ENCODE results near the gene ECHS1.

Gene ECHS1

DNA sequence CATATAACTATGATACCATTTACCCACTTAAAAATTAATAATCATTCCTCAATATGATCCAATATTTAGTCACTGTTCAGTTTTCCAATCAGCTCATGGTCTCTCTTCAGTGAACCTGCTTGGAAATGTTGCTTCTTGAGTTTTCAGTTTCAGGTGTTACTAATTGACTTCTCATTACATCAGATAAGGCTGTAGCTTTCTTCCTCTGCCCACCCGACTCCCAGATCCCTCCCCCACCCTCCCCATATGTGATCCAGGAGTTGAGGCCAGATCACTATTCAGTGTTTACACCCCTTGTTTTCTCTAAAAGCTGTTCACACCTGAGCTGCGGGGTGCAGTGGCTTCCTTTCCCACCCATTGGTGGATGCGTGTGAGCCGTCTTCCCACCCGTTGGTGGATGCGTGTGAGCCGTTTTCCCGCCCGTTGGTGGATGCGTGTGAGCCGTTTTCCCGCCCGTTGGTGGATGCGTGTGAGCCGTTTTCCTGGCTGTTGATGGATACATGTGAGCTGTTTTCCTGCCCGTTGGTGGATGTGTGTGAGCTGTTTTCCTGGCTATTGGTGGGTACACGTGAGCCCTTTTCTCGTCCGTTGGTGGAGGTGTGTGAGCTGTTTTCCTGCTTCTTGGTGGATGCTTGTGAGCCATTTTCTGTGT, 17.6 kb upstream of the ECHS1 start:
- 0 out of 2 replicates have a peak, but pooled peaks cover 2% of the 10 kb centered on the region for H3K4me1 ChIP-seq (ENCODE audit: control insufficient read depth, insufficient read depth, low read length)
- TF ChIP-seq KLF8 (tag by site-specific recombination; IDR thresholded peaks at IDR 0.05) (no peak), ZNF549 (tag by site-specific recombination; IDR thresholded peaks at IDR 0.05) (no peak), ZNF501 (tag by site-specific recombination; IDR thresholded peaks at IDR 0.05) (no peak), ZBTB1 (tag by site-specific recombination; IDR thresholded peaks at IDR 0.05) (no peak), KLF7 (tag by site-specific recombination; IDR thresholded peaks at IDR 0.05; ENCODE audit: borderline replicate concordance) (no peak), YY1 (tag by site-specific recombination; IDR thresholded peaks at IDR 0.05) (no peak), ZNF324 (tag by site-specific recombination; IDR thresholded peaks at IDR 0.05) (no peak), ZBTB8A (tag by site-specific recombination; IDR thresholded peaks at IDR 0.05) (no peak), ZNF354C (tag by site-specific recombination; IDR thresholded peaks at IDR 0.05; ENCODE audit: borderline replicate concordance, low read depth) (no peak), ZXDB (tag by site-specific recombination; IDR thresholded peaks at IDR 0.05) (no peak), MYNN (tag by site-specific recombination; IDR thresholded peaks at IDR 0.05; ENCODE audit: borderline replicate concordance) (no peak), ZNF571 (tag by site-specific recombination; IDR thresholded peaks at IDR 0.05) (no peak)
- TF ChIP-seq, protein P1, sequence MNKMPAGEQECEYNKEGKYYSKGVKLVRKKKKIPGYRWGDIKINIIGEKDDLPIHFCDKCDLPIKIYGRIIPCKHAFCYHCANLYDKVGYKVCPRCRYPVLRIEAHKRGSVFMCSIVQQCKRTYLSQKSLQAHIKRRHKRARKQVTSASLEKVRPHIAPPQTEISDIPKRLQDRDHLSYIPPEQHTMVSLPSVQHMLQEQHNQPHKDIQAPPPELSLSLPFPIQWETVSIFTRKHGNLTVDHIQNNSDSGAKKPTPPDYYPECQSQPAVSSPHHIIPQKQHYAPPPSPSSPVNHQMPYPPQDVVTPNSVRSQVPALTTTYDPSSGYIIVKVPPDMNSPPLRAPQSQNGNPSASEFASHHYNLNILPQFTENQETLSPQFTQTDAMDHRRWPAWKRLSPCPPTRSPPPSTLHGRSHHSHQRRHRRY (tag by site-specific recombination; IDR thresholded peaks at IDR 0.05) = no peak
- H3K4me3 ChIP-seq (ENCODE audit: low read depth, low read length) = no peak overlapping the region
- POLR2A ChIA-PET = interaction anchor here (1.4 kb wide), 1 partner anchor 17 kb away, joined by 3 read pairs; no protein-coding TSS in a partner anchor
- CTCF ChIA-PET = interaction anchor here (1.0 kb wide), 1 partner anchor 62 kb away, joined by 4 read pairs; no protein-coding TSS in a partner anchor
- no peak overlapping the region for H3K27ac ChIP-seq (ENCODE audit: extremely low read depth, low read depth, low read length)
- H3K36me3 ChIP-seq (ENCODE audit: control insufficient read depth in 2 of 2, insufficient read depth in 1 of 2, low read length in 2 of 2) = peaks cover 0 to 5% of the 10 kb centered on the region in 2 experiments; a peak in 1 of 3 replicates
- no peaks in the 10 kb centered on the region for H3K9me3 ChIP-seq (ENCODE audit: control insufficient read depth, insufficient read depth, low read depth, low read length)

DNA sequence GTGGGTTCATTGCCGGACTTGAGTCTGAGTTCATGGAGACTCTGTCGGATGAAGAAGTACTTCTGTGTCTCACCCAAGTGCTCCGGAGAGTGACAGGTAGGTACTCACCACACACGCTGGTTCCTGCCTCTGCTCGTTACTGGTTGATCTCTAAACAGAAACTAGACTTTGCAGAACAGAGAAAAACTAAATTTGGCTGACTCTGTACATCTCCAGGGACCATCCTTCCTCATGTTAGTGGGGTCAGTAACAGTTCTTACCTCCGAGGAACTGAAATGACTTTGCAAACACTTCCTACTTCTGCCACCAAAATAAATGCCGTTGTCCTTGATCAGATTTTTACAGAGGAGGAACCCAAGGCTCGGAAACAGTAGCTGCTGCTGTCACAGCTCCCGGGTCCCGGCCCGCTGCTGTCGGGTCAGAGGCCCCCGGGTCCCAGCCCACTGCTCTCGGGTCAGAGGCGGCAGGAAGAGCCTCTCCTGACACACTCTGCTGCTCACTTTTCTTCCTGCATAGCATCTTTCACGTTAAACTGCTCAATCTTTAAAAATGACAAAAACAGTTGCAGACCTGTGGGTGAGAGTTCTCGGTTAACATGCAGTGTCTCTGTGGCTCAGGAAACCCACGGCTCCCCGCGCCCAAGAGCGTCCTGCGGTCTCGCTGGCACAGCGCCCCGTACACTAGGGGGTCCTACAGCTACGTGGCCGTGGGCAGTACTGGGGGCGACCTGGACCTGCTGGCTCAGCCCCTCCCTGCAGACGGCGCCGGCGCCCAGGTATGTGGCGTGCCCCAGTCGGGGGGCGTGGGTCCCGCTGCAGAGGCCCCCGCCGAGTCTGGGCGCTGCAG, 16.0 kb upstream of the ECHS1 start:
- ChIA-PET POLR2A (interaction anchor here (0.6 kb wide), 1 partner anchor 13 kb away, joined by 3 read pairs; no protein-coding TSS in a partner anchor), CTCF (no interaction called here)
- TF ChIP-seq ZNF580 (tag by site-specific recombination; IDR thresholded peaks at IDR 0.05) (no peak), ZNF174 (tag by site-specific recombination; IDR thresholded peaks at IDR 0.05) (no peak), ZNF777 (tag by site-specific recombination; IDR thresholded peaks at IDR 0.05; ENCODE audit: borderline replicate concordance) (no peak), ZNF654 (tag by site-specific recombination; IDR thresholded peaks at IDR 0.05; ENCODE audit: low read depth) (no peak), ZNF394 (tag by site-specific recombination; IDR thresholded peaks at IDR 0.05; ENCODE audit: borderline replicate concordance) (no peak), ZNF239 (tag by site-specific recombination; IDR thresholded peaks at IDR 0.05) (no peak), ZFP69B (tag by site-specific recombination; IDR thresholded peaks at IDR 0.05) (no peak), ZNF664 (tag by site-specific recombination; IDR thresholded peaks at IDR 0.05) (no peak), HOXA7 (CRISPR knock-in tag; IDR thresholded peaks at IDR 0.05; ENCODE audit: borderline replicate concordance) (no peak), ZNF510 (tag by site-specific recombination; IDR thresholded peaks at IDR 0.05; ENCODE audit: insufficient replicate concordance) (no peak), ZNF558 (tag by site-specific recombination; IDR thresholded peaks at IDR 0.05) (no peak), ZNF266 (tag by site-specific recombination; IDR thresholded peaks at IDR 0.05; ENCODE audit: low read depth) (no peak), ZNF514 (tag by site-specific recombination; IDR thresholded peaks at IDR 0.05) (no peak), ZNF776 (tag by site-specific recombination; IDR thresholded peaks at IDR 0.05; ENCODE audit: borderline replicate concordance) (no peak), PRDM1 (tag by site-specific recombination; IDR thresholded peaks at IDR 0.05) (no peak), ZBTB7A (tag by site-specific recombination; IDR thresholded peaks at IDR 0.05; ENCODE audit: low read depth) (no peak), ZNF37A (tag by site-specific recombination; IDR thresholded peaks at IDR 0.05) (no peak), ZNF416 (tag by site-specific recombination; IDR thresholded peaks at IDR 0.05) (no peak)
- 0 out of 2 replicates have a peak, but pooled peaks cover 2% of the 10 kb centered on the region for H3K4me1 ChIP-seq (ENCODE audit: control insufficient read depth, insufficient read depth, low read length)
- no peaks in the 10 kb centered on the region for H3K9me3 ChIP-seq (ENCODE audit: control insufficient read depth, insufficient read depth, low read depth, low read length)
- no peak overlapping the region for H3K4me3 ChIP-seq (ENCODE audit: low read depth, low read length)
- no peak overlapping the region for H3K27ac ChIP-seq (ENCODE audit: extremely low read depth, low read depth, low read length)
- H3K36me3 ChIP-seq (ENCODE audit: control insufficient read depth in 2 of 2, insufficient read depth in 1 of 2, low read length in 2 of 2) = peaks cover 0 to 4% of the 10 kb centered on the region in 2 experiments; a peak in 1 of 3 replicates
